Esophagus muscularis mucosa (tissue), 4 donors: ENCODE measurements around the gene CC2D2B. TPM values are rescaled to one million over a fixed set of nuclear protein-coding genes. Genes with fewer than 3 reads are reported as not detected.

Source experiments
- DNase-seq: peaks from one replicate; pipeline ENCODE4 v3.0.0-alpha.2; 2017; ENCODE audit errors: extremely low spot score
- H3K27ac ChIP-seq, 4 donors: fragments of 200-600 bp; sonication (generic); replicated peaks in 1 of 4; 1 replicate in 3 of 4; 2 replicates in 1 of 4; pipeline ENCODE4 v1.5.1; 2016 to 2019; ENCODE audit warnings: mild to moderate bottlenecking in 1 of 4
- H3K27me3 ChIP-seq, 4 donors: fragments of 200-600 bp; sonication (generic); one replicate each; pipeline versions ENCODE4 v1.5.1 to v1.6.0; 2016 to 2019
- H3K36me3 ChIP-seq, 4 donors: fragments of 200-600 bp; sonication (generic); one replicate each; pipeline ENCODE4 v1.5.1; 2016 to 2019
- H3K4me1 ChIP-seq, 4 donors: fragments of 200-600 bp; sonication (generic); one replicate each; pipeline ENCODE4 v1.5.1; 2016 to 2019
- H3K4me3 ChIP-seq, 4 donors: fragments of 200-600 bp; sonication (generic); 1 replicate in 2 of 4; 2 replicates in 2 of 4; pipeline ENCODE4 v1.5.1; 2016 to 2019; ENCODE audit warnings: mild to moderate bottlenecking in 4 of 4, moderate library complexity in 1 of 4
- H3K9me3 ChIP-seq, 4 donors: fragments of 200-600 bp; sonication (generic); 1 replicate in 3 of 4; 2 replicates in 1 of 4; pipeline ENCODE4 v1.5.1; 2016 to 2019
- CTCF ChIP-seq, 3 experiments: fragments of 200-600 bp in 2 of 3; fragments of 450-650 bp in 1 of 3; sonication (generic) in 2 of 3; IDR thresholded peaks; one replicate each; pipeline ENCODE4 v1.5.1; 2017 to 2019; ENCODE audit warnings: antibody characterized with exemption in 3 of 3, mild to moderate bottlenecking in 2 of 3, moderate library complexity in 1 of 3
- EP300 ChIP-seq: sonication (generic); formaldehyde crosslinking; IDR thresholded peaks from one replicate; pipeline ENCODE4 v1.6.1; 2017; ENCODE audit warnings: antibody characterized with exemption
- POLR2A ChIP-seq: fragments of 450-650 bp; IDR thresholded peaks from one replicate; pipeline ENCODE4 v1.6.1; 2017; ENCODE audit warnings: antibody characterized with exemption, moderate library complexity, mild to moderate bottlenecking, low read depth
- POLR2AphosphoS5 ChIP-seq, 2 donors: sonication (generic); formaldehyde crosslinking; IDR thresholded peaks; one replicate each; pipeline ENCODE4 v1.6.1; 2017; ENCODE audit warnings: antibody characterized with exemption in 2 of 2
- WGBS: methylation state at CpG from one replicate; pipeline ENCODE4 v1.1.5; 2018; 5-methylcytosine and 5-hydroxymethylcytosine counted together
- intact Hi-C: fragments of 100-400 bp; cut with DNase I; formaldehyde crosslinking; loops from one replicate; pipeline ENCODE4 v1.15.1; 2023
- total RNA-seq, 4 donors: library from RNA; depleted of rRNA; stranded (reverse); fragments of >200 nt; gene quantifications; one replicate each; pipeline versions ENCODE4 v1.1.0 to v1.2.1, GENCODE V29; 2016

CC2D2B gene
- total RNA-seq, 4 donors from 2014 or later, result 1.2 to 2.9 (median 1.8) TPM

- Histone ChIP-seq H3K4me3 (no peak overlapping the region), H3K9me3 (no peaks in the 10 kb centered on the region), H3K4me1 (peaks cover 4 to 8% (median 7%) of the 10 kb centered on the region in 4 donors), H3K27me3 (no peaks in the 10 kb centered on the region), H3K27ac (no peak overlapping the region), H3K36me3 (no peaks in the 10 kb centered on the region)
- WGBS, result 91% methylated on average over 4 of the region's 4 CpGs
- intact Hi-C loops, result no loop called here
- TF ChIP-seq POLR2AphosphoS5 (IDR thresholded peaks at IDR 0.05) (no peak), POLR2A (no peak), CTCF (IDR thresholded peaks at IDR 0.05) (no peak)
- no peak for DNase-seq
These were observed 131.0 kb downstream of the CC2D2B start for GRCh38 chr10:96038476-96039387.

GRCh38 chr10:96041146-96041545 lies 133.4 kb downstream of the CC2D2B start:
- TF ChIP-seq EP300 (no peak), POLR2AphosphoS5 (IDR thresholded peaks at IDR 0.05) (no peak), POLR2A (no peak), CTCF (IDR thresholded peaks at IDR 0.05) (no peak)
- H3K27me3 ChIP-seq, result no peaks in the 10 kb centered on the region
- H3K4me1 ChIP-seq, result peaks cover 19 to 23% (median 20%) of the 10 kb centered on the region in 4 donors
- 96% methylated on average over 11 of the region's 11 CpGs for WGBS
- no peaks in the 10 kb centered on the region for H3K36me3 ChIP-seq
- H3K4me3 ChIP-seq, result no peak overlapping the region
- intact Hi-C loops, result loop anchor here (5.0 kb wide), 1 partner anchor 51 kb away; no protein-coding TSS in a partner anchor
- no peak overlapping the region for H3K27ac ChIP-seq
- H3K9me3 ChIP-seq, result no peaks in the 10 kb centered on the region
- no peak for DNase-seq

GRCh38 chr10:96043033-96043892 lies 135.5 kb downstream of the CC2D2B start, which contains the start of gene CCNJ:
CCNJ (plus strand) TSS chr10:96043583; CDS start chr10:96044394, 811 bp downstream.
- H3K4me1 ChIP-seq, result peaks cover 19 to 25% (median 22%) of the 10 kb centered on the region in 4 donors
- peak; percentile 93 for DNase-seq
- H3K9me3 ChIP-seq, result no peaks in the 10 kb centered on the region
- 15% methylated on average over 9 of the region's 92 CpGs for WGBS
- peak in 2 of 3 experiments; percentile 22 to 49 for TF ChIP-seq CTCF (IDR thresholded peaks at IDR 0.05)
- no peak for TF ChIP-seq EP300
- TF ChIP-seq POLR2A, result no peak
- peak; percentile 81 to 88 for TF ChIP-seq POLR2AphosphoS5 (IDR thresholded peaks at IDR 0.05)
- H3K4me3 ChIP-seq, result peak within 1 kb of the TSS; percentile 73 to 92 (median 82)
- H3K36me3 ChIP-seq, result peaks cover 0 to 10% (median 1%) of the 10 kb centered on the region in 4 donors
- intact Hi-C loops, result loop anchor here (5.0 kb wide), 1 partner anchor 49 kb away; no protein-coding TSS in a partner anchor
- H3K27me3 ChIP-seq, result no peaks in the 10 kb centered on the region
- peak within 1 kb of the TSS; percentile 84 to 94 (median 92) for H3K27ac ChIP-seq

- TF ChIP-seq POLR2A, result no peak
- TF ChIP-seq EP300, result no peak
- TF ChIP-seq CTCF (IDR thresholded peaks at IDR 0.05), result no peak
- TF ChIP-seq POLR2AphosphoS5 (IDR thresholded peaks at IDR 0.05), result no peak
- WGBS, result 2% methylated on average over 27 of the region's 58 CpGs
- Histone ChIP-seq H3K9me3 (no peaks in the 10 kb centered on the region), H3K36me3 (peaks cover 0 to 15% (median 1%) of the 10 kb centered on the region in 4 donors), H3K27me3 (no peaks in the 10 kb centered on the region), H3K27ac (peak overlapping the region; percentile 84 to 94 (median 92)), H3K4me3 (peak overlapping the region; percentile 73 to 92 (median 82)), H3K4me1 (peaks cover 19 to 25% (median 22%) of the 10 kb centered on the region in 4 donors)
- no peak for DNase-seq
- intact Hi-C loops, result loop anchor here (5.0 kb wide), 1 partner anchor 48 kb away; no protein-coding TSS in a partner anchor
These were observed 136.3 kb downstream of the CC2D2B start for GRCh38 chr10:96043893-96044715.
